NK-92 (cell line): Measurements from ENCODE around the gene HOXA7.

ENCODE experiments used
- DNase-seq: peaks from one replicate; lab custom pipeline; 2025; ENCODE audit not compliant: unreplicated experiment; lab: John Stamatoyannopoulos, UW

HOXA7 gene

GRCh38 chr7:27137640-27138315 is 18.7 kb downstream of the HOXA7 start:
- DNase-seq, result no peak

- DNase-seq, result no peak
These were observed 22.1 kb downstream of the HOXA7 start for GRCh38 chr7:27134392-27134791.

- no peak for DNase-seq
These were observed 22.9 kb downstream of the HOXA7 start for GRCh38 chr7:27133409-27134231.

- no peak for DNase-seq
These were observed 23.5 kb downstream of the HOXA7 start for GRCh38 chr7:27132978-27133377.

- DNase-seq, result no peak
These were observed 24.3 kb downstream of the HOXA7 start for GRCh38 chr7:27132214-27132613.

DNA sequence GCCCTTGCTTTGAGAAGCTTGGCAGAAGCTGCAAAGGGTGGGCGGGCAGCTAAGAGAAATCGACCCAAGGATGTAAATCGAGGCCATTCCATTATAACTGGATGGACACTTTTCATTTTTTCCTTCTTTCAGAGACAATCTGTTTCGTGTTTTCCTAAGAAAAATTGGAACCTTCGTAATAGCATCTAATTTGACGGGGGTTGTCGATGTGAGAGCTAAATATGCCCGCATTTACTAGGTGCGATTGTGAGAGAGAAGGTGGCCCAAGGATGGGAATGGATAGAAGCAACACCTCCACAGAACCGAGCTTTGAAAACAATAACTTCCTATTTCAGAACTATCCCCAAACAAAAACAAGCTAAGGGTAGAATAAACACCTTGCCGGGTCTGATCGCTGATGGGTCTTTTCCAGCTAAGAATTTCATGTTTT is 25.1 kb downstream of the HOXA7 start:
- no peak for DNase-seq

DNA sequence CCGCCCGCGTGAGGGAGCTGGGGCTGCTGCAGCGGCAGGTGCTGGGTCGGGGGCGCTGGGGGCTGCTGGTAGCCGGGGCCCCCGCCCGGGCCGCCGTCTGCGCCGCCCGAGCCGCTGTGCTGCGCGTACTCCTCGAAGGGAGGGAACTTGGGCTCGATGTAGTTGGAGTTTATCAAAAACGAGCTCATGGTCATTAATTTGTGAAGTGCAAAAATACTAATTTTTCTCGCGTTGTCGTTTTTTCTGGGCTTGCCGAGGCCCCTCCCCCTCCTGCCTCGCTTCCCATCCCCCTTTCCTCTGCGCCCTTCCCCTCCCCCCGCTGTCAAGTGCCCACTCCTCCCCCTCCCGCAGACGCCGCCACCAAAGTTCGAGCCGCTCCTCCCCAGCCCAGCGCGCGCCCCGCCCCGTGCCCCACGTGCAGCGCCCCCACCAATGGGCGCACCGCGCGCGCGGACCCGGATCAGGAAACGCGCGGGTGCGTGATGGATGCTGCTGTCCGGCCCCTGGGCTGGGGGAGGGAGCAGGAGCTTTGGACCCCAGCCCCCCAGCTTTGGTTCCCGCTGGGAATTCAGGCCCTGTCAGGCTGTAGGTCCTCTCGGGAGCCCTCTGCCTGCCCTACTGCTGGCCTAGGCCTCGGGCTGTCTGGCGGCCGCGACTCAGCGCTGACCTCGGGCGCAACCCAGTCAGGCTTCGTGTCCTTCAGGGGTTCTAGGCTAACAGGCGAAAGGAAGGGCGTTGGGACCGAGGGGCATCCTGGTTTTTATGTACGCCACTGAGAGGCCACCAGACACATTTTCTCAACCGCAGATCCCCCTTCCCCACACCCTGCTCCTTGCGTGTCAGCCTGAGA is 25.7 kb downstream of the HOXA7 start, which contains the start of gene HOXA4:
TSS of gene HOXA4 (minus strand) at position 218 of the 850 bp plus-strand sequence. CDS start at position 194, 24 bp downstream.
- DNase-seq, result no peak

DNA sequence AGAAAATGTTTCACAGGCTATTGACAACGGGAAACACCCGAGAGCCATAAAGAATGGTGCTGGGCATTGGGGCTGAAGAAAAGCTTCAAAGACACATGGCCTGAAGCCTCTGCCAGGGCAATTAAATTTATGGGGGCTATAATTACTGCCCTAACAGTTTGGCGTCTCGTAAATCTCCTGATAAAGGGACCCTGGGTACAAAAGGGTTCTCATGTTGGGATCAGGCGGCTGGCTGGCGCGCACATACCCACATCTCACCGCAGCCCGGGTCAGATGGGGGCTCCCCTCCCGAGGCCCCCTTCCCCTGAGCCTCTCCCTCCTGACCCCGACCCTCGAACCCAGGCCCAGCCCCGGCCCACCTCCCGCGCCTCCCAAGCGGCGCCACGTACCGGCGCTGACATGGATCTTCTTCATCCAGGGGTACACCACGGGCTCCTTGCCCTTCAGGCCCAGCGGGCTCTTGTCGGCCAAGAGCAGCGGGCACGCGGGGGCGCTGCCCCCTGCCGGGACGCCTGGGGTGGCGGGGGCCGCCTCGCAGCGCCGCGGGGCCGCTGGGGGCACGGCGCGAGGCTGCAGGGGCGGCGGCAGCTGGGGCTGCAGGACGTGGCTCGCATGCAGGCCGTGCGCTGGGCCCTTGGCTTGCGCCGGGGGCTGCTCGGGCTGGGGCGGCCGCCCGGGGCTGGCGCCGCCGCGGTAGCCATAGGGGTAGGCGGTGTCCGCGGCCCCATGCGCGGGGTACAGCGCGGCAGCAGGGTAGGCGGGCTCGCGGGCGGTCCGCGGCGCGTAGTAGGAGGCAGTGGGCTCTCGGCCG is 26.5 kb downstream of the HOXA7 start:
- no peak for DNase-seq

GRCh38 chr7:27128776-27129728 is 27.4 kb downstream of the HOXA7 start:
- no peak for DNase-seq

DNA sequence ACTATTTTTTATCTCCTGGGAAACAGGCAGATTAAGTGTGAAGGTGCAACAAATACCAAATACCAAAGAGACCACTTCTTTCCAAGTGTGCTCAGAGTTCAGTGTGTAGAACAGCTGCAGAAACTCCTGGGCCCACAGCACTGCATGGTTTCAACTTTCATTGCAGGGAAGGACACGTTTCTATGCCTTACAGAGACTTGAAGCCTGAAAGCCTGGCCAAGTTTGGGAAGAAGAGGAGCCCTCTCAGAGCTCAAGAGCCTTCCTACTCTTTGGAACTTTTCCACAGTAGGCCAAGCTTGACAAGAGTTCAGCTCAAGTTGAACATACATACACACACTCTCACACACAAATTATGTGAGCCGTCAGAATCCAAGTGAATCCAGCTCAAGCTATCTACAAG is 28.4 kb downstream of the HOXA7 start:
- no peak for DNase-seq

- no peak for DNase-seq
These were observed 29.7 kb downstream of the HOXA7 start for GRCh38 chr7:27126596-27127327.

- no peak for DNase-seq
These were observed 30.5 kb downstream of the HOXA7 start for GRCh38 chr7:27125986-27126394.

DNA sequence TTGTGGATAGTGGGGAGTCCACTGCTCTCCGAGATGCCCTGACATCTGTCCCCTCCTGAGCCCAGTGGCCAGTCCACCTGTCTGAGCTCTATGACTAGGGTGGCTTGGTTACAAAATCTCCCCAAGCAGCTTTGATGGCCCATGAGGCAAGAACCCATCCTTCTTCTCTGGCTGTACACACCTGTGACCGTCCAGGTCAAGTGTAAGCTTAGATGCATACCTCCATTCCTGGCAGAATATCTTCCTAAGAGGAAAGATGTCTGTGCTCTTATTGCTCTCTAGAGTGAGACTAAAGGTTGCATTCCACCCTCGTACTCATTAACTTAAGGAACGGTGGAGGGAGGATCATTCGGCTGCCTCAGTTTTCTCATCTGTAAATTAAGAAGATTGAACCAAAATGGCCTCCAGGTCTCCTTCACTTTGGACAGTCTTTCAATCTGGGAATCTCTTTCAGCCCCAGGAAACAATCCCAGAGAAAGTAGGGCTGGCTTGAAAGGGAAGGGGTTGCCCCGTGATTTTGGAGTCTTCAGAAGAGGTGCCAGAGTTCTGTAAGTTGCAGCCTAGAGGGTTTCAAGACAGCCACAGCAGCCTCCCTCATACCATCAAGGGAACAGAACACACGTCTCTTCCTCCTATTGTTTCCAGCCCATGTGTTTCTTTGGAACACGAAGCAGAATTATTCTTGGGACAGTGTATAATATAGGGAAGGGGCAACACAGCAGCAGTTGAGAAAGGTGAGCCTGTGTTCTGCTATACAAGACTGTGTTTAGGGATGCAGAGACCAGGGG is 31.4 kb downstream of the HOXA7 start:
- DNase-seq, result no peak

- no peak for DNase-seq
These were observed 32.2 kb downstream of the HOXA7 start for GRCh38 chr7:27124096-27124901.

DNA sequence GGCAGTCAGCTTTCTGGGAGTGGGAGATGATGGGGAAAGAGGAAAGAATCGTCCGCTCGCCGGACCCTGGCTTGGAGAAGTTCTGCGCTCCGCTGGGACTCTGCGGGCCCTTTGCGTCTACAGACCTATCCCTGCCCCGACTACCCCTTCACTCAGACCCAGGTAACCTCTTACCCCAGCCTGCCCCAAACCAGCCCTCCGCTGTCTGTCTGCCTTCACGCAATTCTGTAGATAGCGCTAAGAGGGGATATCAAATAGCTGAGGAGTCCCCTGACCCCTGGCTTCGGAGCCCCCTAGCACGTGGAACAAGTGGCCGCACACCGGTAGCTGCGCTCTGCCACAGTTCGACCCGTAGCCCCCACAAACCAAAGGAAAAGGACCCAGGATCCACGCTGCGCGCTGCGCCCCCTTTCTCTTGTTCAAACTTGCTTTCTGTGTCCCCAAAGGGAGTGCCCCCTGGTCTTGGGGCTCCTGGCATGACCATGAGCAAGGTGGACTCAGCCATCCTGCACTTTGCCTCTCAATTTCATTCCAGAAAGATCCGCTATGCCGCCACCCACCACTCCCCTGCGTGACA is 32.9 kb downstream of the HOXA7 start:
- no peak for DNase-seq

DNA sequence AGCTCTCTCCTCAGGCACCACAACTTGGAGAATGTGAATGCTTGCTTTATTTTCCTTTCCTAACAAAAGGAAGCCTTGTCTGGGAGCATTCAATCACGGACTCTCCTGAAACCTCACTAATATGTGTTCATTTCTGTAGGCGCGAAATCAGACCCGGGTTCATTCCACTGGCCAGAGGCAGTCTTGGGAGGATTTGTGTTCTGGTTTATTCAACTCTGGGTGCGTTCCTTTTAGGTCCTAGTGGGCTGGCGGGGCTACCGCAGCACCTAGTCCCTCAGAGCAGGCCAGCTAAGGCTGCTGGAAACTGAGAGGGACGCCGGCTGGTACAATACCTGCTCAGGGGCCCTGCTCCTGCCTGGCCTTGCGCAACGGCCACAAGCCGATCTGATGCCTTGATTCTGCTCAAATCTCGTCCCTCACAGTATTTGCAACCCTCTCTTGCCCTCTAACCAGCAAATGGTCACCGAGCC is 33.4 kb downstream of the HOXA7 start:
- DNase-seq, result no peak
